HG03280 (cell line): ENCODE measurements around the gene OGA.

Experiments used
- ATAC-seq: cut with Tn5 transposase; IDR thresholded peaks from one replicate; pipeline ENCODE4 v1.9.1; 2021; ENCODE audit warnings: mild to moderate bottlenecking, moderate library complexity; ENCODE audit not compliant: unreplicated experiment

Gene OGA

DNA sequence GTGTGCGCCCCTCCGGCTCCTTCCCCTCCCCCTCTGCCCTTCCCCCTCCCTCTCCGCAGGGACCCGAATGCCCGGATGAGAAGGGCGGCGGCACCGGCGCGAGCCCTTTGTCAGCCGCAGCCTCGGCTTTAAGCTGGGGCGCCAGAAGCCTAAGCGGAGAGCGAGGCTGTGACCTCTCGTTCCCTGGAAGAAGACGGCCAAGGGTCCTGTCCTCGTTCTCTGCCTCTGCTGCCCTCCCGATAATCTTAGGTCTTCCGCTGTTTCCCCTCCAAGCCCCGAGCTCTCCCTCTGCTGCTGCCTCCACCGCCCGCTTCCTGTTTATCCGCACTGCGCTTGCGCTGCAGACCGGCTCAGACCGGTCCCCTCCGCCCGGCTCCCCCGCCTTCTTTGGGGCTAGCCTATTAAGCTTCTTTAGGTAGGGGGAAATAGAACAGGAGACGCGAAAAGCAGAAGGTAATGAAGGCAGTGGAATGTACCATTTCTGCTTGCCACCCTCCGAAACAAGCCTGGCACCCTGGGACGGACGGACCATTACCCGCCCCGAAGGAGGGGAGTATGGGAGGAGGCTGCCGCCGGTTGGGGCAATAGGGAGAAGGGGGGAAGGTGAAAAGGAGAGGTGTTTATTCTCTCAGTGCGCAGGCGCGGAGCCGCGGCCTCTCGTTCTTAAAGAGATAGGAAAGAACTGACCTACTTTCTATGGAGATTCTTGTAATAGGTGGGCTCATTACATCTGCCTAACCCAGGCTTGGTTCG lies at the start of gene OGA:
TSS of gene OGA (minus strand) at position 326 of the 753 bp plus-strand sequence. CDS start 422 bp downstream, outside the sequence.
- ATAC-seq = peak; percentile 89

DNA sequence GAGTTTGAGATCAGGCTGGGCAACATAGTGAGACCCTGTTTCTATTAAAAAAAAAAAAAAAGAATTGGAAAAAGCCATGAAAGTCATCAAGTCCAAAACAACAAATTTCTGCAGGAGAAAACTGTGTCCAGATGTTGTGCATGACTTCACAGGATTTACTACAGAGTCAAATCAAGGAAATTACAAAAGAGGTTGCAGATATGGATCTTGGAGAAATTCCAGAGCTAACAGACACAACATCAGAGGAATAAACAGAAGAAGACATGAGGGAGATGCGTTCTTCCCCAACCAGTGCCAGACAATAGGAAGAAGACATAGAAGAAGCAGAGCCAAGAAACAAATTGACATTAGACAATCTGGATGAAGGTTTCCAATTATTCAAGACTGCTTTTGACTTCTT lies 49.7 kb upstream of the OGA start:
- no peak for ATAC-seq

DNA sequence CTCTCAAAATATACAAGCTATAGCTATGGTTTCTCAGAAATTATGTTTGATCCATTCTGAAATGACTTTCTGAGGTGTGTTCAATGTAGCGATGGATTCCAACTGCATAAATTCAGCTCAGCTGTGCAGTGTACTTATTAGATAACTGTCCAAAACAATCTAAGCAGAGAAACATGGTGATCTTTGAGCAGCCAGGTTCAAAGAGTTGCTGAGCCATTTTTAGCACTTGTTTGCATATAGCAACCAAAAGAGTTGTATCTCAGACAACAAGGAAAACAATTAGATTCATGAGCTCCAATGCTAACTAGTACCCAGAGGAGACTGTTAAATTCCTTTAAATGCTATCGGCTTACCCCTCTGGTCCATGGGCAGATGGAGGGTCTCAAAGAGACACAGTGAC lies 41.3 kb upstream of the OGA start:
- ATAC-seq = peak; percentile 63

- peak; percentile 77 for ATAC-seq
Measured at GRCh38 chr10:101858723-101859500, 40.7 kb upstream of the OGA start.

DNA sequence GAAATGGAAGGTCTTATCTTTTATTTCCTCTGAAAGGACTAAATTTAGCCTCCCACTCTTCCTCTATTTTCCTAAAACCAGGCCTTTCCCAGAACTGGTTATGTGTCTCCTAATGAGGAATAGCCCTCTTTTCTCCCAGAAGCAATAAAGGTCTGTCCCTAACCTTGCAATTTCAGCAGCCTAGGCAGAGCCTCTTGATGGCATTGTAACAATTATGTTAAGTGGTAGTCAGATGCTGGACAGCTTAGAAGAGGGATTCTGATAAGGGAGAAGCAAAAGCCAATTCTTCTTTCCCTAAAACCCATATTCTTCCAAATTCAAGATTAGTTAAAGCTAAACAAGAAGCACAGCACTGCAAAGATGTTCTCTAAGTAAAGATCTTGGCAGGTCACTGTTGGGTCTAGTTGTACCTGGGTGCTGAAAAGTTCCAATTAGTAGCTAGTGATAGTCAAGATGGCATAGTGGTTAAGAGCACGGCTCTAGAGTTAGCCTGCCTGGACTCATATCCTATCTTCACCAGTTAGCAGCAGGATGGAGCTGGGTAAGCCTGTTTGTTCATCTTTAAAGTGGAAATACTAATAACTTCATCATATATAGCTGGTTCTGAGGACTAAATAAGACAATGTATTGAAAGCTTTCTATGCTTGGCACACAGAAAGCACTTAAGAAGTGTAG lies 39.7 kb upstream of the OGA start:
- ATAC-seq = no peak

- ATAC-seq = no peak
Measured at GRCh38 chr10:101856626-101857025, 38.4 kb upstream of the OGA start.

- no peak for ATAC-seq
Measured at GRCh38 chr10:101851411-101852116, 33.3 kb upstream of the OGA start.

- no peak for ATAC-seq
Measured at GRCh38 chr10:101850749-101851148, 32.5 kb upstream of the OGA start.

GRCh38 chr10:101848894-101849351 lies 30.7 kb upstream of the OGA start:
- ATAC-seq = no peak

DNA sequence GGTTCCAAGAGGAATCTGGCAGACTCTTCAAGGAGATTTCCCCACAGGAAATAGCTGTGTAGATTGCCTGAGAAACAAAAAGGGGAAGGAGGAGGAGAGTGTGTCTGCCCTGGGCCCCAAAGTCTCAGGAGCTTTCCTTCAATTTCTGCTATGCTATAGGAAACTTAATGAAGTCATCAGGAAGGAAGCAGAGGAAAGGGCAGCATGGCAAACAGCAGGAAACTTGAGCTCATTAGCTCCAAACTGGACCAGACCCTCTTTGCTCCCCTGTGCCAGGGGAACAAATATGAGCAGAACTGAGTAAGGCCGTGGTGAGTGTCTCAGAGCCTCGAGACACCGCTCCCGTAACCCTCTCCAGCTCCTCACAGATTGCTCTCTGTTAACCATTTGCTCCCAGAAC lies 30.2 kb upstream of the OGA start:
- no peak for ATAC-seq

DNA sequence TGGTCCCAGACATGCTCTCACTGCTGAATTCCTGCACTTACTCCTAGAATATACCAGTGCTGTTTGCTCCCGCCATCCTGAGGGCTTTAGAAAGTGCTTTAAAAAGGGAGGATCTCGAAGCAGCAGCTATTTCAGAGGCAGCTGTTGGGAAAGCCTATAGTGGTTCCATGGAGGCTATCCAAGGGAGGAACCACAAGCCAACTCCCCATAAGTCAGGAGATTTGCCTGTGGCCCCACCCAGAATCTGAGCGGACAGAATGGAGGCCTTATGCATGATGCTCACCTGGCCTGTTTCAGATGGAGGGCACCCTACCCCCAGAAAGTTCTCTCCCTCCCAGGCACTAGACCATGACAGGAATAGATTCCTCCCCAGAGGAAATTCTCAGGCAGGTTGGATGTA lies 27.6 kb upstream of the OGA start:
- no peak for ATAC-seq

DNA sequence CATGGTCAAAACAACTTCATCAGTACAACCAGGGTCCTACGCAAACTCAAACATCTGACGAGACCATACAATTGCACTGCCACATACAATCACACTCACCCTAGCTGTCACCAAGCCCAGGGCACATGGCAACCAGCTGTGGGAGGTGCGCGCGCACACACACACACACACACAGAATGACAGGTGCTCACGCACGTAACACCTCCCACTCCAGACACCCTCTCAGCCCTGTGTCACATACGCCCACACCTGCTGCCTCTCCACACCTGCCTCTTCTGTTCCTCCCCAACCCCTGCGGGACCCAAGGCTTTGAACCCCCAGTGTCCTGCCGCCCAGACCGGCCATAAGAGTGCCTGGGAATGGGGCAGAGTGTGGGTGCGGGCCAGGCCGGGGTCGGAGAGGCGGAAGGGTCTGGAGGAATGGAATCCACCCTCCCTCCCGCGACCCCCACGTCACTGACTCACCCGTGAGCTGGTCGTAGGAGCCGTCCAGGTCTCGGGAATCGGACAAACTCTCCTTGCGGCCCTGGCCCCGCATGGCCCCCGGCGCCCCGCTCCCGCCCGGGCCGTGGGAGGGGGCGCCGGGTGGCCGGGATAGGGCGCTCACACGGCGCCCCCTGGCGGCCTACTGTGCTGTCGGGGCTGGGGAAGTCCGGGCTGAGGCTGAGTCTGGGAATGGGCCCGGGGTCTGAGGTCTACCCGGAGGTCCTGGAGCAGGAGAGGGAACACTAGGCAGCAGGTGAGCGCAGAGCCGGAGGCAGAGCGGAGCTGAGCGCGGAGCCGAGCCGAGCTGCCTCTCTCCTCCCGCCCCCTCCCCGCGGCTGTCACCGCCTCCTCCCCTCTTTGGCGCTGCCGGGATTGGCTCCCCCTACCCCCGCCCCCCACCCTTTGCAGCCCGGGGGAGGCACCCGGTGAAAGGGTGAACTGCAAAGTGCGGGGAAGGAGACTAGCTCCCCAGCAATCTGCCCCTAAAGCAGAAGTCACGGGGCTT lies 25.1 kb upstream of the OGA start, which contains the start of gene KCNIP2:
TSS of gene KCNIP2 (minus strand) at position 769 of the 990 bp plus-strand sequence. CDS start at position 537, 232 bp downstream.
- ATAC-seq = no peak

- ATAC-seq = no peak
Measured at GRCh38 chr10:101841826-101842225, 23.6 kb upstream of the OGA start.

DNA sequence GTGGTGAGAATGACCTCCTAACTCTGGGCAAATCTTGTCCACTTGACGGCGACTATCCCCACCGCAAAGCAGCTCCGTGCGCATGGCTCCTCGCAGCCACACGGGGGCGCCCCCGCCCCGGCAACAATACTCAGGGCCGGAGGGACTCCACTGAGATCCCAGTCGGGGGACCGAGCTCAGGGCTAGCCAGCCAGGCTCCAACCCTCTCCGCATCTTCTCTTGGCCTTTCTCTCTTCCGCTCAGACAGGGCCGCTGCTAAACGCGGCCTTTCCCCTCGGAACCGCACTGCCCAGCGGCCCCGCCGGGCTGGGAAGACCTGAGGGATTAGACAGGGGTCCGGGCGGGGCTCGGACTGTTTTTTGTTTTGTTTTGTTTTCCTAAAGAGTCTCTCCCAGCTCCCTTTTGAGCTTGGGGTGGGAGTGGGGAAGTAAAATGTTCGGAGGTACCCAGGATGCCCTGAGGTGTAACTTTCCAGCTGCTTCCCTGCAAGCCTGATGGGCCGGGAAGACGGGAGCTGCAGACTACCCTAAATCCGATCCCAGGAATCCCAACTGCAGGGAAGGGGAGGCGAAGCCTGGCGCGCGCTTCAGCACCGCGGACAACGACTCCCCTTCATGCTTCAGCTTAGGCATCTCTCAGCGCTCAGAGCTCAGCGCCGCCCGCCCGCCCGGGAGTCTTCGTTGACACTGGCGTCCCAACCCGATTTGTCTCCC lies 22.7 kb upstream of the OGA start:
- peak; percentile 61 for ATAC-seq

- ATAC-seq = no peak
Measured at GRCh38 chr10:101840102-101840684, 21.9 kb upstream of the OGA start.

DNA sequence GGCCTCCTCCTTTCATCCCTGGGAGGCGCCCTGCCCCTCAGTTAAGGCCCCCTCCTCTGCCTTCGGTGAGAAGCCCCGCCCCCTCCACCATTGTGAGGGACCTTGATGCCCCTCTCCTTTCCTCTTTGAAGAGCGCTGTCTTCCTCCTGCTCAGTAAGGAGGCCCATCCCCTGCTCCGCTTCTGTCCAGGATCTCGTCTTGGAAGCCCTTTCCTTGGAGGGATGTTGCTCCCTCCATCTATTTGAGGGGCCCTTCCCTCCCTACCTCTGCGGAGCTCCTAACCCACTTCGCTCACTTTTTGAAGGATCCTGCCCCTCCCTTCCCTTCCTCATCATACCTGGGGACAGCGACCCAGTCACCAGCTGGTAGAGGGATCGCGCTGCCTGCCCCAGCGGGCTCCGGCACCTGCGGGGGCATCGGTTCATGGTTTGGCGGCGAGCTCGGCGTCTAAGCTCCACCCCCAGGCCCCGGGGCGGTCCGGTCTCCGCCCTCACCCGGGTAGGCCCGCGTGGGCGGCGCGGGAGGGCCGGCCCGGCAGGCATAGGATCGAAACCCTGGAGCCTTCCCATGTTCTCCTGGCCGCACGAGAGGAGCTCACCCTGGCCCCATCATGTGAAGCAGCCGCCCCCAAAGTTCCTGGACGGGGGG lies 21.3 kb upstream of the OGA start:
- ATAC-seq = no peak

DNA sequence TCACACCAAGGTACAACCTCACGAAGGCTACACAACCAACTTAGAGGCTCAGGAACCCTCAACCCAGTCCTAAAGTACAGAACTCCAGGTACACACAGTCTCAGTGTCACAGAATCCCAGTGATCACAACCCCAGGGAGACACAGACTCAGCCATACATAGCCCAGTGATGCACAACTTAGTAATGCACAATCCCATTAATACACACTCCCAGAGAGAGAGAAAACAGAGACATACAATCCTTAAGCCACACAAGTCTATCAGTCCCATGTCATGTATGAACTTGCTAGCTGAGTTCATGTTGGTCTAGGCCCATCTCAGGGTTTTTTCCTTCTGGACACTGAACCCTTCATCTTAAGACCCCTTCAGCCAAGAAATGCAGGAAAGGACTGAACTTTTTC lies 20.8 kb upstream of the OGA start:
- no peak for ATAC-seq

DNA sequence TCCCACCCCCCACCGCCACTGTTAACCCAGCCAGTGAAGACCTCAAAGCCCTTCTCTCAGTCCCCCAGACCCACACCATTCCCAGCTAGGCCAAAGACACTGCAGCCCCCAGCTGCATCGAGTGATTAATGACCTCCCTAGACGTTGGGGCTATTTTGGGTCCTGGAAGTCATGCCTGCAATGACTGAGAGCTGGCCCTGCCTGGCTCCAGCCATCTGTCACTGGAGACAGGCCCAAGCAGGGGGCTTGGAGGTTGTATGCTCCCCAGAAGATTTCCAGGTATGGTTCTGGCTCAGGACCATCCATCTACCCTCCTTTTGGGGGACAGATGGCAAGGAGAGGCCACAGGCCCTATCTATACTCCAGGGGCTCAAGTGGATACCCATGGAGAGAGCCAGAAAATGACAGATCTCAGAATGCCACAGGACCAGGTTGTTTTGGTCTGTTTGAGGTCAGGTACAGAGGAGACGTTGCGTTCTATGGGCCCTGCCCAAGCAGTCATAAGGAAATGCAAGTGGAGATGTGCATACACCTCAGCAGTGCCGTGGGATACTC lies 20.2 kb upstream of the OGA start:
- no peak for ATAC-seq
